Liver (tissue), 9 donors: ENCODE measurements around the gene HSD17B8. TPM values are rescaled to one million over a fixed set of nuclear protein-coding genes. Genes with fewer than 3 reads are reported as not detected.

ENCODE experiments used
- DNase-seq: peaks from one replicate; pipeline ENCODE4 v3.0.0-alpha.2; 2017; ENCODE audit warnings: low spot score
- H3K27ac ChIP-seq, 2 donors: one replicate each; pipeline ENCODE4 v1.7.0; 2013; ENCODE audit warnings: inconsistent platforms in 2 of 2, low read length in 2 of 2, control low read depth in 1 of 2, low read depth in 1 of 2, mild to moderate bottlenecking in 1 of 2
- H3K27me3 ChIP-seq, 4 donors: one replicate each; pipeline versions ENCODE4 v1.6.1 to v1.7.0; 2013; ENCODE audit warnings: low read length in 3 of 4, inconsistent platforms in 1 of 4, mild to moderate bottlenecking in 1 of 4, moderate library complexity in 1 of 4; ENCODE audit not compliant: control insufficient read depth in 4 of 4, insufficient read depth in 4 of 4
- H3K36me3 ChIP-seq, 4 donors: one replicate each; pipeline versions ENCODE4 v1.6.1 to v1.7.0; 2013; ENCODE audit warnings: low read length in 3 of 4, mild to moderate bottlenecking in 3 of 4, low read depth in 1 of 4, moderate library complexity in 1 of 4; ENCODE audit not compliant: control insufficient read depth in 4 of 4, insufficient read depth in 3 of 4
- H3K4me1 ChIP-seq, 4 donors: one replicate each; pipeline versions ENCODE4 v1.6.1 to v1.7.0; 2013; ENCODE audit warnings: low read length in 3 of 4, mild to moderate bottlenecking in 3 of 4, moderate library complexity in 1 of 4; ENCODE audit not compliant: control insufficient read depth in 4 of 4, insufficient read depth in 4 of 4
- H3K4me3 ChIP-seq, 3 donors: one replicate each; pipeline versions ENCODE4 v1.6.1 to v1.7.0; 2013; ENCODE audit warnings: low read length in 3 of 3, control low read depth in 1 of 3, low read depth in 1 of 3, mild to moderate bottlenecking in 1 of 3
- H3K9ac ChIP-seq, 2 donors: one replicate each; pipeline ENCODE4 v1.7.0; 2013; ENCODE audit warnings: low read length in 2 of 2, mild to moderate bottlenecking in 2 of 2, moderate library complexity in 2 of 2, control low read depth in 1 of 2, low read depth in 1 of 2
- H3K9me3 ChIP-seq, 4 donors: one replicate each; pipeline versions ENCODE4 v1.6.1 to v1.7.0; 2013; ENCODE audit warnings: low read length in 3 of 4; ENCODE audit not compliant: control insufficient read depth in 4 of 4
- EGR1 ChIP-seq, 2 donors: IDR thresholded peaks; 2 replicates each; pipeline ENCODE4 v1.6.1; 2016 to 2018; ENCODE audit warnings: antibody characterized with exemption in 2 of 2, low read depth in 2 of 2
- FOXA1 ChIP-seq: IDR thresholded peaks from 2 replicates; pipeline ENCODE4 v1.6.1; 2016; ENCODE audit warnings: antibody characterized with exemption
- FOXA2 ChIP-seq: IDR thresholded peaks from 2 replicates; pipeline ENCODE4 v1.6.1; 2016; ENCODE audit warnings: antibody characterized with exemption
- GABPA ChIP-seq, 2 donors: IDR thresholded peaks in 1 of 2; conservative IDR thresholded peaks in 1 of 2; 2 replicates each; pipeline ENCODE4 v1.6.1; 2016; ENCODE audit warnings: antibody characterized with exemption in 2 of 2, mild to moderate bottlenecking in 1 of 2, moderate library complexity in 1 of 2
- HNF4A ChIP-seq, 2 donors: conservative IDR thresholded peaks; 2 replicates each; pipeline ENCODE4 v1.6.1; 2016; ENCODE audit warnings: antibody characterized with exemption in 2 of 2, mild to moderate bottlenecking in 2 of 2
- HNF4G ChIP-seq: IDR thresholded peaks from 2 replicates; pipeline ENCODE4 v1.6.1; 2016; ENCODE audit warnings: antibody characterized with exemption
- JUND ChIP-seq, 2 donors: IDR thresholded peaks; 2 replicates each; pipeline ENCODE4 v1.6.1; 2016; ENCODE audit warnings: antibody characterized with exemption in 2 of 2
- NR2F2 ChIP-seq: IDR thresholded peaks from 2 replicates; pipeline ENCODE4 v1.6.1; 2016; ENCODE audit warnings: antibody characterized with exemption
- RAD21 ChIP-seq, 2 donors: IDR thresholded peaks; 2 replicates each; pipeline ENCODE4 v1.6.1; 2016; ENCODE audit warnings: antibody characterized with exemption in 2 of 2, mild to moderate bottlenecking in 2 of 2
- RXRA ChIP-seq, 2 donors: IDR thresholded peaks; 2 replicates each; pipeline ENCODE4 v1.6.1; 2017 to 2018; ENCODE audit warnings: antibody characterized with exemption in 2 of 2, mild to moderate bottlenecking in 1 of 2
- SP1 ChIP-seq: IDR thresholded peaks from 2 replicates; pipeline ENCODE4 v1.6.1; 2018; ENCODE audit warnings: antibody characterized with exemption, mild to moderate bottlenecking
- TAF1 ChIP-seq: conservative IDR thresholded peaks from 2 replicates; pipeline ENCODE4 v1.6.1; 2016; ENCODE audit warnings: antibody characterized with exemption, mild to moderate bottlenecking
- YY1 ChIP-seq: IDR thresholded peaks from 2 replicates; pipeline ENCODE4 v1.6.1; 2016; ENCODE audit warnings: antibody characterized with exemption, mild to moderate bottlenecking
- WGBS: extraction: QIAGEN DNeasy Blood & Tissue Kit; methylation state at CpG from one replicate; pipeline ENCODE4 v1.1.7; 2013; 5-methylcytosine and 5-hydroxymethylcytosine counted together
- polyA plus RNA-seq, 2 donors: library from polyadenylated mRNA; stranded (reverse) in 1 of 2; unstranded in 1 of 2; fragments of 200-250 nt in 1 of 2; fragments of >200 nt in 1 of 2; fragmentation: Nextera tagmentation in 1 of 2; extraction: Ambion mirVana in 1 of 2; gene quantifications; one replicate each; pipeline versions ENCODE4 v1.2.1 to v1.2.3, GENCODE V29; 2013 to 2015
- total RNA-seq, 2 donors: library from RNA; depleted of rRNA; stranded (reverse); fragments of >200 nt; gene quantifications; one replicate each; pipeline ENCODE4 v1.2.3, GENCODE V29; 2014
- TF ChIP-seq, protein P1 (sequence below): fragments of 150-350 bp; IDR thresholded peaks from 2 replicates; pipeline ENCODE4 v1.5.1; 2017; ENCODE audit warnings: improper control_type of control experiment, low read depth, low read length; ENCODE audit not compliant: missing input control
- TF ChIP-seq, protein P2 (sequence below): IDR thresholded peaks from 2 replicates; pipeline ENCODE4 v1.6.1; 2016; ENCODE audit warnings: antibody characterized with exemption
- TF ChIP-seq, protein P3 (sequence below): IDR thresholded peaks from 2 replicates; pipeline ENCODE4 v1.6.1; 2016; ENCODE audit warnings: antibody characterized with exemption
- TF ChIP-seq, protein P4 (sequence below): IDR thresholded peaks from 2 replicates; pipeline ENCODE4 v1.6.1; 2016; ENCODE audit warnings: antibody characterized with exemption, mild to moderate bottlenecking
- TF ChIP-seq, protein P5 (sequence below): IDR thresholded peaks from 2 replicates; pipeline ENCODE4 v1.6.1; 2016; ENCODE audit warnings: antibody characterized with exemption
- donor health status: healthy.
- donor health status: healthy.
- donor health status: healthy.
- donor health status: healthy.
- donor health status: healthy.

The HSD17B8 gene
- total and polyA plus RNA-seq, 4 donors: 24.5 to 52.3 (median 37.5) TPM

DNA sequence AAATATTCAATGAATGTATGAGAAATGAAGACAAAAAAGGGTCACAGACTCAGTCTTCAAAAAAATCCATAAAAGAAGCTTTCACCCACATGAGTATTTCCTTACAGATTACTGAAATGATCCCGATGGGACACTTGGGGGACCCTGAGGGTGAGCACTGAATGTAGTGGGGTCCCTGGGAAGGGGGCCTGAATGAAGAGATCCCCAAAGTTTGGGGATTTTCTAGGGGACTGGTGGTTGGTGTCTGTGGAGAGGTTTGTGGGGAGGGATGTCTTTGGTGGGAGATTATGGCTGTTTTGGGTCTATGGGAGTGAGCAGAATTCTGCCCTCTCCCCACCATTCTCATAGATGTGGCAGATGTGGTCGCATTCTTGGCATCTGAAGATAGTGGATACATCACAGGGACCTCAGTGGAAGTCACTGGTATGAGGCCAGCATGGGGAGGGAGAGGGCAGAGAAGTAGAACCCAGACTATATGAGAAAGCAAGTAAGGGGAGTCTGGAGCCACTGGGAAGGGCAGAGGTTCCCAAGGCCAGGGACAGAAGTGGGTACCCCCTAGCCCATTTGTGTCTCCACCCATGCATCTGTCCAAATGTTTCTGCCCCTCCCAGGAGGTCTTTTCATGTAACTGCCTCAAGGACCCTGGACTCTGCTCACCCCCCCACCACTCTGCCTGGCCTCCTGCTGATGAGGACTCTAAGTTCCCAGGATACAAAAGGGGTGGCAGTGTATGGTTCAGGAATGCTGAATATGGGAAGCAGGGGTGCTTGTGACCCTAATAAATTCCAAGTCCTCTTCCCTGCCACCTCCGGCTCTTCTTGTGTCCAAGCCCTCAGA lies 1.8 kb downstream of the HSD17B8 start:
- H3K27me3 ChIP-seq: no peaks in the 10 kb centered on the region
- peaks cover 3 to 36% (median 19%) of the 10 kb centered on the region in 4 donors for H3K36me3 ChIP-seq
- no peak for DNase-seq
- H3K4me1 ChIP-seq: peaks cover 9 to 50% (median 33%) of the 10 kb centered on the region in 4 donors
- H3K9me3 ChIP-seq: no peaks in the 10 kb centered on the region
- TF ChIP-seq FOXA1 (no peak), NR2F2 (no peak), JUND (IDR thresholded peaks at IDR 0.05) (no peak), RAD21 (IDR thresholded peaks at IDR 0.05) (no peak), HNF4A (conservative IDR thresholded peaks at IDR 0.05) (no peak), YY1 (no peak), EGR1 (IDR thresholded peaks at IDR 0.05; ENCODE audit: low read depth in 2 of 2) (no peak), SP1 (no peak), RXRA (IDR thresholded peaks at IDR 0.05) (no peak), HNF4G (no peak), GABPA (IDR thresholded peaks at IDR 0.05 in 1 of 2, conservative IDR thresholded peaks at IDR 0.05 in 1 of 2) (no peak), FOXA2 (no peak), TAF1 (no peak)
- TF ChIP-seq, protein P1, sequence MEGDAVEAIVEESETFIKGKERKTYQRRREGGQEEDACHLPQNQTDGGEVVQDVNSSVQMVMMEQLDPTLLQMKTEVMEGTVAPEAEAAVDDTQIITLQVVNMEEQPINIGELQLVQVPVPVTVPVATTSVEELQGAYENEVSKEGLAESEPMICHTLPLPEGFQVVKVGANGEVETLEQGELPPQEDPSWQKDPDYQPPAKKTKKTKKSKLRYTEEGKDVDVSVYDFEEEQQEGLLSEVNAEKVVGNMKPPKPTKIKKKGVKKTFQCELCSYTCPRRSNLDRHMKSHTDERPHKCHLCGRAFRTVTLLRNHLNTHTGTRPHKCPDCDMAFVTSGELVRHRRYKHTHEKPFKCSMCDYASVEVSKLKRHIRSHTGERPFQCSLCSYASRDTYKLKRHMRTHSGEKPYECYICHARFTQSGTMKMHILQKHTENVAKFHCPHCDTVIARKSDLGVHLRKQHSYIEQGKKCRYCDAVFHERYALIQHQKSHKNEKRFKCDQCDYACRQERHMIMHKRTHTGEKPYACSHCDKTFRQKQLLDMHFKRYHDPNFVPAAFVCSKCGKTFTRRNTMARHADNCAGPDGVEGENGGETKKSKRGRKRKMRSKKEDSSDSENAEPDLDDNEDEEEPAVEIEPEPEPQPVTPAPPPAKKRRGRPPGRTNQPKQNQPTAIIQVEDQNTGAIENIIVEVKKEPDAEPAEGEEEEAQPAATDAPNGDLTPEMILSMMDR: no peak
- TF ChIP-seq, protein P2, sequence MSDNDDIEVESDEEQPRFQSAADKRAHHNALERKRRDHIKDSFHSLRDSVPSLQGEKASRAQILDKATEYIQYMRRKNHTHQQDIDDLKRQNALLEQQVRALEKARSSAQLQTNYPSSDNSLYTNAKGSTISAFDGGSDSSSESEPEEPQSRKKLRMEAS: no peak
- TF ChIP-seq, protein P3, sequence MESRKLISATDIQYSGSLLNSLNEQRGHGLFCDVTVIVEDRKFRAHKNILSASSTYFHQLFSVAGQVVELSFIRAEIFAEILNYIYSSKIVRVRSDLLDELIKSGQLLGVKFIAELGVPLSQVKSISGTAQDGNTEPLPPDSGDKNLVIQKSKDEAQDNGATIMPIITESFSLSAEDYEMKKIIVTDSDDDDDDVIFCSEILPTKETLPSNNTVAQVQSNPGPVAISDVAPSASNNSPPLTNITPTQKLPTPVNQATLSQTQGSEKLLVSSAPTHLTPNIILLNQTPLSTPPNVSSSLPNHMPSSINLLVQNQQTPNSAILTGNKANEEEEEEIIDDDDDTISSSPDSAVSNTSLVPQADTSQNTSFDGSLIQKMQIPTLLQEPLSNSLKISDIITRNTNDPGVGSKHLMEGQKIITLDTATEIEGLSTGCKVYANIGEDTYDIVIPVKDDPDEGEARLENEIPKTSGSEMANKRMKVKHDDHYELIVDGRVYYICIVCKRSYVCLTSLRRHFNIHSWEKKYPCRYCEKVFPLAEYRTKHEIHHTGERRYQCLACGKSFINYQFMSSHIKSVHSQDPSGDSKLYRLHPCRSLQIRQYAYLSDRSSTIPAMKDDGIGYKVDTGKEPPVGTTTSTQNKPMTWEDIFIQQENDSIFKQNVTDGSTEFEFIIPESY: no peak
- TF ChIP-seq, protein P4, sequence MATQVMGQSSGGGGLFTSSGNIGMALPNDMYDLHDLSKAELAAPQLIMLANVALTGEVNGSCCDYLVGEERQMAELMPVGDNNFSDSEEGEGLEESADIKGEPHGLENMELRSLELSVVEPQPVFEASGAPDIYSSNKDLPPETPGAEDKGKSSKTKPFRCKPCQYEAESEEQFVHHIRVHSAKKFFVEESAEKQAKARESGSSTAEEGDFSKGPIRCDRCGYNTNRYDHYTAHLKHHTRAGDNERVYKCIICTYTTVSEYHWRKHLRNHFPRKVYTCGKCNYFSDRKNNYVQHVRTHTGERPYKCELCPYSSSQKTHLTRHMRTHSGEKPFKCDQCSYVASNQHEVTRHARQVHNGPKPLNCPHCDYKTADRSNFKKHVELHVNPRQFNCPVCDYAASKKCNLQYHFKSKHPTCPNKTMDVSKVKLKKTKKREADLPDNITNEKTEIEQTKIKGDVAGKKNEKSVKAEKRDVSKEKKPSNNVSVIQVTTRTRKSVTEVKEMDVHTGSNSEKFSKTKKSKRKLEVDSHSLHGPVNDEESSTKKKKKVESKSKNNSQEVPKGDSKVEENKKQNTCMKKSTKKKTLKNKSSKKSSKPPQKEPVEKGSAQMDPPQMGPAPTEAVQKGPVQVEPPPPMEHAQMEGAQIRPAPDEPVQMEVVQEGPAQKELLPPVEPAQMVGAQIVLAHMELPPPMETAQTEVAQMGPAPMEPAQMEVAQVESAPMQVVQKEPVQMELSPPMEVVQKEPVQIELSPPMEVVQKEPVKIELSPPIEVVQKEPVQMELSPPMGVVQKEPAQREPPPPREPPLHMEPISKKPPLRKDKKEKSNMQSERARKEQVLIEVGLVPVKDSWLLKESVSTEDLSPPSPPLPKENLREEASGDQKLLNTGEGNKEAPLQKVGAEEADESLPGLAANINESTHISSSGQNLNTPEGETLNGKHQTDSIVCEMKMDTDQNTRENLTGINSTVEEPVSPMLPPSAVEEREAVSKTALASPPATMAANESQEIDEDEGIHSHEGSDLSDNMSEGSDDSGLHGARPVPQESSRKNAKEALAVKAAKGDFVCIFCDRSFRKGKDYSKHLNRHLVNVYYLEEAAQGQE: no peak
- TF ChIP-seq, protein P5, sequence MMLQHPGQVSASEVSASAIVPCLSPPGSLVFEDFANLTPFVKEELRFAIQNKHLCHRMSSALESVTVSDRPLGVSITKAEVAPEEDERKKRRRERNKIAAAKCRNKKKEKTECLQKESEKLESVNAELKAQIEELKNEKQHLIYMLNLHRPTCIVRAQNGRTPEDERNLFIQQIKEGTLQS: no peak
- H3K27ac ChIP-seq: no peak overlapping the region
- no peak overlapping the region for H3K9ac ChIP-seq
- 90% methylated on average over 3 of the region's 3 CpGs for WGBS
- no peak overlapping the region for H3K4me3 ChIP-seq
